Activated CD8-positive, alpha-beta memory T cell treated with anti-CD3 and anti-CD28 coated beads, Interleukin-2, amount 50 U/mL, for 1 hour (primary cell): Measurements from ENCODE around the gene BHMT2.

Experiments used
- DNase-seq: peaks from one replicate; pipeline ENCODE4 v3.0.0-alpha.2; 2020; ENCODE audit errors: extremely low read depth

Gene BHMT2

GRCh38 chr5:79069488-79070349 is at the start of gene BHMT2, which contains the start of gene DMGDH:
TSS of gene BHMT2 (plus strand) at chr5:79069767. CDS start at chr5:79069783, 16 bp downstream.
TSS of gene DMGDH (minus strand) at chr5:79069674. CDS start at chr5:79069620, 54 bp downstream.
- DNase-seq = no peak

GRCh38 chr5:79020861-79021561 is 48.6 kb upstream of the BHMT2 start:
- DNase-seq = no peak

GRCh38 chr5:79021753-79022152 is 47.8 kb upstream of the BHMT2 start:
- DNase-seq = no peak

GRCh38 chr5:79022771-79023170 is 46.8 kb upstream of the BHMT2 start:
- no peak for DNase-seq

GRCh38 chr5:79023348-79023747 is 46.2 kb upstream of the BHMT2 start:
- no peak for DNase-seq

GRCh38 chr5:79023947-79024346 is 45.6 kb upstream of the BHMT2 start:
- no peak for DNase-seq

GRCh38 chr5:79025054-79025472 is 44.5 kb upstream of the BHMT2 start:
- no peak for DNase-seq

GRCh38 chr5:79030663-79031484 is 38.7 kb upstream of the BHMT2 start:
- DNase-seq = no peak

- DNase-seq = no peak
Measured at GRCh38 chr5:79031485-79031867, 38.1 kb upstream of the BHMT2 start.

GRCh38 chr5:79032031-79032695 is 37.4 kb upstream of the BHMT2 start:
- DNase-seq = no peak

- no peak for DNase-seq
Measured at GRCh38 chr5:79032782-79033181, 36.8 kb upstream of the BHMT2 start.

- no peak for DNase-seq
Measured at GRCh38 chr5:79035237-79035636, 34.3 kb upstream of the BHMT2 start.

GRCh38 chr5:79036769-79037168 is 32.8 kb upstream of the BHMT2 start:
- no peak for DNase-seq

GRCh38 chr5:79042188-79042587 is 27.4 kb upstream of the BHMT2 start:
- DNase-seq = no peak

- no peak for DNase-seq
Measured at GRCh38 chr5:79047199-79047598, 22.4 kb upstream of the BHMT2 start.

GRCh38 chr5:79048437-79048836 is 21.1 kb upstream of the BHMT2 start:
- DNase-seq = no peak

- no peak for DNase-seq
Measured at GRCh38 chr5:79050498-79050897, 19.1 kb upstream of the BHMT2 start.

GRCh38 chr5:79053321-79053720 is 16.2 kb upstream of the BHMT2 start:
- DNase-seq = no peak

- no peak for DNase-seq
Measured at GRCh38 chr5:79055017-79055416, 14.6 kb upstream of the BHMT2 start.

GRCh38 chr5:79056847-79057246 is 12.7 kb upstream of the BHMT2 start:
- DNase-seq = no peak

- DNase-seq = no peak
Measured at GRCh38 chr5:79059674-79060073, 9.9 kb upstream of the BHMT2 start.

GRCh38 chr5:79062436-79062835 is 7.1 kb upstream of the BHMT2 start:
- no peak for DNase-seq
